ENCODE measurements around the gene TXNRD2.

The TXNRD2 gene

GRCh38 chr22:19965771-19966709, 24.4 kb upstream of the TXNRD2 start:
- DNase-seq = no peak

GRCh38 chr22:19964701-19965386, 23.2 kb upstream of the TXNRD2 start:
- no peak for DNase-seq

GRCh38 chr22:19963863-19964642, 22.4 kb upstream of the TXNRD2 start:
- DNase-seq = no peak

- peak; percentile 47 to 60 for DNase-seq
Observed at GRCh38 chr22:19962909-19963806, 21.5 kb upstream of the TXNRD2 start.

- peak; percentile 75 to 81 for DNase-seq
Observed at GRCh38 chr22:19962246-19962908, 20.8 kb upstream of the TXNRD2 start.

GRCh38 chr22:19961868-19962245, 20.2 kb upstream of the TXNRD2 start:
- DNase-seq = no peak

- no peak for DNase-seq
Observed at GRCh38 chr22:19961201-19961580, 19.6 kb upstream of the TXNRD2 start.

GRCh38 chr22:19960491-19961200, 19.0 kb upstream of the TXNRD2 start:
- no peak for DNase-seq

- no peak for DNase-seq
Observed at GRCh38 chr22:19959587-19960490, 18.2 kb upstream of the TXNRD2 start.

- no peak for DNase-seq
Observed at GRCh38 chr22:19959043-19959586, 17.5 kb upstream of the TXNRD2 start.

- no peak for DNase-seq
Observed at GRCh38 chr22:19958083-19959042, 16.7 kb upstream of the TXNRD2 start.

- DNase-seq = no peak
Observed at GRCh38 chr22:19957445-19957844, 15.8 kb upstream of the TXNRD2 start.

GRCh38 chr22:19955241-19956128, 13.9 kb upstream of the TXNRD2 start:
- no peak for DNase-seq

- no peak for DNase-seq
Observed at GRCh38 chr22:19951346-19951745, 9.7 kb upstream of the TXNRD2 start.

GRCh38 chr22:19948057-19948760, 6.6 kb upstream of the TXNRD2 start:
- no peak for DNase-seq

Data from activated CD4-positive, alpha-beta T cell treated with anti-CD3 and anti-CD28 coated beads, Interleukin-2, amount 50 U/mL, for 48 hours (primary cell).